ENCODE data around the gene TRPM6.
"Not testable (repeated sequence)": the region's sequence is repeated elsewhere in the genome, so short reads cannot be mapped to it uniquely, and the experiment has no call there.

TRPM6 gene

GRCh38 chr9:74855072-74855471 is 32.6 kb downstream of the TRPM6 start:
- no peak for FAIRE-seq

GRCh38 chr9:74853024-74853423 is 34.7 kb downstream of the TRPM6 start:
- FAIRE-seq, result not testable (repeated sequence)

- no peak for FAIRE-seq
Observed at GRCh38 chr9:74848153-74848525, 39.6 kb downstream of the TRPM6 start.

- no peak for FAIRE-seq
Observed at GRCh38 chr9:74847478-74848152, 40.1 kb downstream of the TRPM6 start.

DNA sequence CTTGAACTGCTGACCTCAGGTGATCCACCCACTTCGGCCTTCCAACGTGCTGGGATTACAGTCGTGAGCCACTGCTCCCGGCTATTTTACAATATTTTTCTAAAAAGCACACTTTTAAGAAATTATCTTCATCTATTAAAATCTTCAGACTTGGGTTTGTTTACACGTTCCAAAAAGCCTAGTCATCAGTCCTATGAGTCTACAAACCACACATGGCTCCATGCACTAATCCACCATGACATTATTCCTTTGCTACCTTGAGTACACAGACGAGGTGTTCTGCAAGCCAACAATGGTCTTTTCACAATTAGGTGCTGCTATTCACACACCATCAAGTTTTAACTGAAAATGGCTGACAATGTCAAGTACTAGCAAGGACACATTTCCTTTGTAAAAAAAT is 41.0 kb downstream of the TRPM6 start:
- no peak for FAIRE-seq

- no peak for FAIRE-seq
Observed at GRCh38 chr9:74838351-74838750, 49.4 kb downstream of the TRPM6 start.

GRCh38 chr9:74824654-74825053 is 63.1 kb downstream of the TRPM6 start:
- no peak for FAIRE-seq

- FAIRE-seq, result no peak
Observed at GRCh38 chr9:74821636-74822035, 66.1 kb downstream of the TRPM6 start.

GRCh38 chr9:74817816-74818215 is 69.9 kb downstream of the TRPM6 start:
- no peak for FAIRE-seq

- no peak for FAIRE-seq
Observed at GRCh38 chr9:74817281-74817810, 70.4 kb downstream of the TRPM6 start.

GRCh38 chr9:74810200-74810599 is 77.5 kb downstream of the TRPM6 start:
- FAIRE-seq, result no peak

DNA sequence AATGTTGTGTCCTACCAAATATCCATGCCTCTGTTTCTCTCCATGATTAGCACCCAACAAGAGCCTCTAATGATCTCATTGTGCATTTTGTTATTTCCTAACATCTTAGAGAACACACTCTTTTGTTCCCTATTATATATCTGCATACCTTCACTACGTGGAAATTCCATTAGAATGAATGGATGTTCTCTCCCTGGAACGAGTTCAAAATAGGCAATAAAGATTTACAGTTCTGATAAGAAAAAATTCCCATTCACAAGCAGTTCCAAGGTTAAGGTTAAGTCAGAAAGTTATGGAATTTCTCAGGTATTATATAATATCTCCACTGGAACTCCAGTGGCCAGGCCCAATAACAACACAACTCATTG is 83.7 kb downstream of the TRPM6 start:
- no peak for FAIRE-seq

DNA sequence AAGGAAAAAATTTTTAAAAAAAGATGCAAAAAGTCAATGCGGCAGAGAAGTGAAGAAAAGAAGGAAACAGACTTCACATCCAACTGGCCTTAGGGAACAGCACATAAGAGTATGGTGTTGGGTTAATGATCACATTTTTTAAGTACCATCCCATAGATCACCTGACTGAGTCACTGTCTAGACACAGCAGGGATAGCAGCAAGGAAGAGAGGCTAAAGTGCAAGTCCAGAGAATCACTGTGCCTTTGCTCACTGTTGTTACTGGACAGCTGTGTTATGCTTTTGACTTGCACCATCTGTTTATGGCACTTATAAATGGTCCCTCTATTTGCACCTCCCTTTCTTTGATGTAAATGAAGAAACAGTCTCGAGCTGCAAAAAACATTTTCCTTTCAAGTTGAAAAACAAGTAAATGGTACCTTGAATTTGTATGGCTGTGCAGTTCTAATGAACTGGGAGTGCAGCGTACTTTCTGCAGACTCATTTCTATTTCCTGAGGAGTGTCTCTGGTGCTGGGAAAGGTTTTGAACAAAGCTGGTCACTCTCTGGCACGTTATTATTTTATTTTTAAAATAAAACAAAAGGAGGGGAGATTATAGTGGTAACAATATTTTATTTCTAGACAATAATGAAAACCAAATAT is 84.2 kb downstream of the TRPM6 start:
- FAIRE-seq, result no peak

GRCh38 chr9:74800226-74800625 is 87.5 kb downstream of the TRPM6 start:
- no peak for FAIRE-seq

GRCh38 chr9:74795803-74796202 is 91.9 kb downstream of the TRPM6 start:
- no peak for FAIRE-seq

DNA sequence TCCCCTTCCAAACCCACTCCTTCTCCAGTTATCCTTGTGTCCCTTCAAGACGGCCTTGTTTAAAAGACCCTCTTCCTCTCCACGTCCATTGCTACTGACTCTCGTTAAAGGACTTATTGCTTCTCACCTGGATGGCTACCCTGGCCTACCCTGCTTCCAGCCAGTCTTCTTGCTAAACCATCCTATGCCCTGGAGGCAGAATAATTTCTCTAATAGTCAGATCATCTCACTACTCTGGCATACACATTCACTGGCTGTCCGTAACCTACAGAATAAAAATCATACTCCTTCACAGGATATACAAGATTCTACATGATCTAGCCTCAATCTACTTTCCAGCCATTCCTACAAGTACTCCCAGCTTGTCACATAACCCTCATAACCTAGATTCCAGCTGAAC is 92.6 kb downstream of the TRPM6 start:
- no peak for FAIRE-seq

- FAIRE-seq, result no peak
Observed at GRCh38 chr9:74784506-74784905, 103.2 kb downstream of the TRPM6 start.

- FAIRE-seq, result no peak
Observed at GRCh38 chr9:74783408-74783807, 104.3 kb downstream of the TRPM6 start.

- FAIRE-seq, result peak; percentile 50
Observed at GRCh38 chr9:74777136-74777879, 110.4 kb downstream of the TRPM6 start.

GRCh38 chr9:74775396-74775795 is 112.3 kb downstream of the TRPM6 start:
- FAIRE-seq, result no peak

DNA sequence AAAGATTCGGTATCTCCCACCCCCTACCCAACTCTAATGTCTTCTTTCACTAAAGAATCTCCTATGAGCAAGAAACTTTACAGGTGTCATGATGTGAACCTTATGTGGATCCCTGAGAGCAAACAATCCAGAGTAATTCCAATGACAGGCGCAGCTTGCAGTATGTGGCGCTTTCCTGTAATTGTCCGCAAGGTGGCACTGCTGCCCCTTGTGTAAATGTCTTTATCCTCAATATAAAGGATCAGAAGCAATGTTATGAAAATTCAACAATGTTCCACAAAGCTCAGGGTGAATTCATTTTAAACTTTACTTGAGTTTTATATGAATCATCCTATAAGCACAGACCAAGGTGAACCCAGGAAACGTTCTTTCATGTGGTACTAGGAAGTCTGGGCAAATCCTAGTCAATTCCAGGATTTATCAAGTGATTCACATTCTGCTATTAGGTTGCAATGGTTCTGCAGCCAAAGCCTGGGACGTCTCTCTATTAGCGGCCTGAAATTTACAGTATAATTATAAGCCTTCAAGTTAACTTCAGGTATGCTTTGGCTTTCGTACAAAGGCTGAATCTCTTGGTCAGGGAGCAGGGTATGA is 113.7 kb downstream of the TRPM6 start:
- FAIRE-seq, result peak; percentile 77

GRCh38 chr9:74772121-74772520 is 115.6 kb downstream of the TRPM6 start:
- FAIRE-seq, result no peak

- FAIRE-seq, result no peak
Observed at GRCh38 chr9:74771672-74772071, 116.0 kb downstream of the TRPM6 start.

- no peak for FAIRE-seq
Observed at GRCh38 chr9:74771262-74771585, 116.5 kb downstream of the TRPM6 start.

All from TTC549 (cell line).